H1 (cell line): ENCODE results near the gene HS6ST2. TPM values are rescaled to one million over a fixed set of nuclear protein-coding genes. Genes with fewer than 3 reads are reported as not detected.

Source experiments
- CTCF ChIA-PET: fragments of 300-600 bp; sonication (Branson Sonifier 250); formaldehyde crosslinking; loops from one replicate; lab custom pipeline; 2021; ENCODE audit not compliant: partially characterized antibody; lab: Charles Lee
- POLR2A ChIA-PET: fragments of 300-600 bp; sonication (Branson Sonifier 250); formaldehyde crosslinking; loops from one replicate; lab custom pipeline; 2021; ENCODE audit warnings: inconsistent platforms; ENCODE audit not compliant: partially characterized antibody; lab: Charles Lee
- DNase-seq, 2 experiments: peaks; one replicate each; pipeline versions ENCODE4 v3.0.0 to v3.0.0-alpha.2; 2010 to 2022; ENCODE audit warnings: low spot score in 2 of 2, low read depth in 1 of 2, mixed read lengths in 1 of 2
- FAIRE-seq: peaks from 2 replicates; lab custom pipeline; 2011; peaks lifted over from hg19 to GRCh38; lab: Jason Lieb, UNC
- H2AFZ ChIP-seq: 2 replicates; pipeline ENCODE4 v1.8.1; 2012; ENCODE audit warnings: low read length, inconsistent platforms
- H2AK5ac ChIP-seq: 2 replicates; pipeline ENCODE4 v1.6.1; 2013; ENCODE audit warnings: low read depth, low read length
- H2BK120ac ChIP-seq: replicated peaks from 2 replicates; pipeline ENCODE3; 2013; ENCODE audit warnings: low read depth, low read length, inconsistent platforms
- H2BK12ac ChIP-seq: 2 replicates; pipeline ENCODE4 v1.6.1; 2013; ENCODE audit warnings: low read depth, low read length
- H2BK15ac ChIP-seq: 2 replicates; pipeline ENCODE4 v1.6.1; 2013; ENCODE audit warnings: low read length
- H2BK20ac ChIP-seq: 2 replicates; pipeline ENCODE4 v1.6.1; 2013; ENCODE audit warnings: low read length
- H2BK5ac ChIP-seq: 2 replicates; pipeline ENCODE4 v1.6.1; 2013; ENCODE audit warnings: low read depth, low read length
- H3K14ac ChIP-seq: 2 replicates; pipeline ENCODE4 v1.6.1; 2013; ENCODE audit warnings: inconsistent platforms; ENCODE audit not compliant: insufficient read length
- H3K18ac ChIP-seq: 2 replicates; pipeline ENCODE4 v1.6.1; 2013; ENCODE audit warnings: low read length; ENCODE audit errors: extremely low read depth
- H3K23ac ChIP-seq: 2 replicates; pipeline ENCODE4 v1.6.1; 2013; ENCODE audit warnings: inconsistent platforms; ENCODE audit not compliant: insufficient read length
- H3K23me2 ChIP-seq: 2 replicates; pipeline ENCODE4 v1.6.1; 2013; ENCODE audit warnings: low read depth, low read length
- H3K27ac ChIP-seq: 2 replicates; pipeline ENCODE4 v1.6.1; 2011; ENCODE audit warnings: low read depth, low read length, inconsistent platforms
- H3K27me3 ChIP-seq, 4 experiments: replicated peaks in 1 of 4; 1 replicate in 1 of 4; 2 replicates in 3 of 4; pipeline versions ENCODE4 v1.6.1 to v1.8.1; 2011 to 2013; ENCODE audit warnings: low read length in 3 of 4, mild to moderate bottlenecking in 3 of 4, inconsistent platforms in 2 of 4, mixed read lengths in 2 of 4, moderate library complexity in 1 of 4; ENCODE audit not compliant: control insufficient read depth in 3 of 4, insufficient read depth in 3 of 4; ENCODE audit errors: extremely low read depth in 1 of 4
- H3K36me3 ChIP-seq, 4 experiments: 2 replicates each; pipeline versions ENCODE4 v1.6.1 to v1.8.1; 2011 to 2013; ENCODE audit warnings: mild to moderate bottlenecking in 4 of 4, low read length in 3 of 4, moderate library complexity in 2 of 4, control low read depth in 1 of 4, inconsistent platforms in 1 of 4; ENCODE audit not compliant: insufficient read depth in 4 of 4, control insufficient read depth in 2 of 4
- H3K4ac ChIP-seq: replicated peaks from 2 replicates; pipeline ENCODE3; 2013; ENCODE audit warnings: low read length, low read depth, mixed read lengths, inconsistent platforms; ENCODE audit not compliant: insufficient read length
- H3K4me1 ChIP-seq, 4 experiments: replicated peaks in 1 of 4; 1 replicate in 1 of 4; 2 replicates in 3 of 4; pipeline versions ENCODE4 v1.6.1 to v1.8.1; 2011 to 2013; ENCODE audit warnings: low read length in 3 of 4, inconsistent platforms in 2 of 4, mixed read lengths in 1 of 4; ENCODE audit not compliant: insufficient read depth in 4 of 4, control insufficient read depth in 3 of 4
- H3K4me2 ChIP-seq, 2 experiments: 2 replicates each; pipeline versions ENCODE4 v1.6.1 to v1.8.1; 2011 to 2013; ENCODE audit warnings: low read depth in 2 of 2, low read length in 2 of 2, control low read depth in 1 of 2, inconsistent platforms in 1 of 2, mild to moderate bottlenecking in 1 of 2; ENCODE audit not compliant: insufficient read depth in 1 of 2
- H3K4me3 ChIP-seq, 4 experiments: fragments of 200-600, 300-600 bp in 1 of 4; sonication (generic), shearing (Covaris generic), sonication (Bioruptor Twin) in 1 of 4; 2 replicates each; pipeline versions ENCODE4 v1.5.1 to v1.8.1; 2011 to 2016; ENCODE audit warnings: low read length in 4 of 4, low read depth in 3 of 4, control low read depth in 2 of 4, inconsistent platforms in 2 of 4, mild to moderate bottlenecking in 2 of 4, mixed read lengths in 1 of 4, moderate library complexity in 1 of 4; ENCODE audit not compliant: insufficient read depth in 2 of 4; ENCODE audit errors: extremely low read depth in 1 of 4
- H3K56ac ChIP-seq: replicated peaks from 2 replicates; pipeline ENCODE3; 2013; ENCODE audit warnings: low read depth, mild to moderate bottlenecking, mixed read lengths, low read length, inconsistent platforms; ENCODE audit not compliant: insufficient read length
- H3K79me1 ChIP-seq: 2 replicates; pipeline ENCODE4 v1.6.1; 2013; ENCODE audit warnings: low read depth, low read length, control low read depth
- H3K79me2 ChIP-seq, 2 experiments: 2 replicates each; pipeline versions ENCODE4 v1.6.1 to v1.8.1; 2012 to 2013; ENCODE audit warnings: low read length in 2 of 2, mild to moderate bottlenecking in 2 of 2, inconsistent platforms in 1 of 2; ENCODE audit not compliant: insufficient read depth in 2 of 2, control insufficient read depth in 1 of 2
- H3K9ac ChIP-seq, 4 experiments: replicated peaks in 1 of 4; 1 replicate in 1 of 4; 2 replicates in 3 of 4; pipeline versions ENCODE4 v1.6.1 to v1.8.1; 2011 to 2013; ENCODE audit warnings: low read depth in 3 of 4, low read length in 3 of 4, control low read depth in 2 of 4, mild to moderate bottlenecking in 2 of 4, moderate library complexity in 2 of 4, inconsistent platforms in 1 of 4; ENCODE audit errors: extremely low read depth in 1 of 4
- H3K9me3 ChIP-seq, 2 experiments: 2 replicates each; pipeline versions ENCODE4 v1.6.1 to v1.8.1; 2012 to 2013; ENCODE audit warnings: mild to moderate bottlenecking in 2 of 2, moderate library complexity in 2 of 2, control low read depth in 1 of 2, inconsistent platforms in 1 of 2, low read depth in 1 of 2, low read length in 1 of 2, mixed read lengths in 1 of 2; ENCODE audit not compliant: insufficient read depth in 2 of 2
- H4K20me1 ChIP-seq, 2 experiments: replicated peaks in 1 of 2; 2 replicates each; pipeline versions ENCODE3 to v1.8.1; 2011 to 2013; ENCODE audit warnings: inconsistent platforms in 2 of 2, low read length in 2 of 2, mild to moderate bottlenecking in 1 of 2; ENCODE audit not compliant: insufficient read depth in 2 of 2, control insufficient read depth in 1 of 2
- H4K5ac ChIP-seq: 2 replicates; pipeline ENCODE4 v1.6.1; 2013; ENCODE audit warnings: low read length, low read depth, mixed read lengths, inconsistent platforms; ENCODE audit not compliant: insufficient read length
- H4K8ac ChIP-seq: 2 replicates; pipeline ENCODE4 v1.8.0; 2013; ENCODE audit warnings: mild to moderate bottlenecking, moderate library complexity, low read length, inconsistent platforms; ENCODE audit not compliant: insufficient read depth; ENCODE audit errors: extremely low read depth
- H4K91ac ChIP-seq: replicated peaks from 2 replicates; pipeline ENCODE3; 2013; ENCODE audit warnings: low read length, mixed read lengths, inconsistent platforms; ENCODE audit not compliant: insufficient read length
- CTBP2 ChIP-seq: IDR thresholded peaks from 2 replicates; pipeline ENCODE4 v1.7.0; 2011; ENCODE audit warnings: borderline replicate concordance, mild to moderate bottlenecking, moderate library complexity, mixed read lengths, low read length; ENCODE audit not compliant: insufficient read depth, insufficient read length
- HDAC2 ChIP-seq, 2 experiments: fragments of 300-600 bp in 1 of 2; sonication (generic) in 1 of 2; IDR thresholded peaks; 2 replicates each; pipeline ENCODE4 v1.6.1; 2011 to 2012; ENCODE audit warnings: low read depth in 2 of 2, low read length in 2 of 2, mild to moderate bottlenecking in 2 of 2, moderate library complexity in 2 of 2, borderline replicate concordance in 1 of 2, inconsistent platforms in 1 of 2
- JUN ChIP-seq: IDR thresholded peaks from 2 replicates; pipeline ENCODE4 v1.6.1; 2011; ENCODE audit warnings: low read depth, mild to moderate bottlenecking, improper control_type of control experiment, low read length
- JUND ChIP-seq: IDR thresholded peaks from 2 replicates; pipeline ENCODE4 v1.6.1; 2011; ENCODE audit warnings: mild to moderate bottlenecking, improper control_type of control experiment, low read length
- RAD21 ChIP-seq, 2 experiments: IDR thresholded peaks in 1 of 2; conservative IDR thresholded peaks in 1 of 2; 2 replicates each; pipeline ENCODE4 v1.6.1; 2011; ENCODE audit warnings: low read depth in 2 of 2, low read length in 2 of 2, improper control_type of control experiment in 1 of 2, inconsistent platforms in 1 of 2, mild to moderate bottlenecking in 1 of 2, moderate library complexity in 1 of 2
- RXRA ChIP-seq: IDR thresholded peaks from 2 replicates; pipeline ENCODE4 v1.6.1; 2011; ENCODE audit warnings: low read depth, mild to moderate bottlenecking, low read length, moderate library complexity; ENCODE audit not compliant: insufficient read depth
- SIN3A ChIP-seq, 2 experiments: IDR thresholded peaks in 1 of 2; conservative IDR thresholded peaks in 1 of 2; 2 replicates each; pipeline ENCODE4 v1.6.1; 2011 to 2012; ENCODE audit warnings: low read length in 2 of 2, improper control_type of control experiment in 1 of 2, low read depth in 1 of 2, mild to moderate bottlenecking in 1 of 2
- SP2 ChIP-seq: IDR thresholded peaks from 2 replicates; pipeline ENCODE4 v1.6.1; 2012; ENCODE audit warnings: mild to moderate bottlenecking, low read length, inconsistent platforms
- SP4 ChIP-seq: IDR thresholded peaks from 2 replicates; pipeline ENCODE4 v1.6.1; 2012; ENCODE audit warnings: low read length, inconsistent platforms
- USF2 ChIP-seq: IDR thresholded peaks from 2 replicates; pipeline ENCODE4 v1.6.1; 2011; ENCODE audit warnings: low read length, improper control_type of control experiment
- WGBS, 2 experiments: shearing (Covaris generic) in 1 of 2; methylation state at CpG; one replicate each; pipeline versions ENCODE4 v1.1.6 to v1.1.7; 2013 to 2015; ENCODE audit warnings: low lambda C conversion rate in 2 of 2, mixed read lengths in 2 of 2, inconsistent platforms in 1 of 2, low coverage in 1 of 2, missing lambda C conversion rate in 1 of 2; ENCODE audit not compliant: insufficient replicate concordance in 2 of 2, insufficient coverage in 1 of 2, insufficient read length in 1 of 2; ENCODE audit errors: extremely low coverage in 1 of 2, missing lambda C conversion rate in 1 of 2; 5-methylcytosine and 5-hydroxymethylcytosine counted together
- polyA plus RNA-seq, 7 experiments: library from polyadenylated mRNA; depleted of rRNA in 3 of 7; stranded (reverse) in 5 of 7; unstranded in 2 of 7; fragments of >200 nt in 5 of 7; fragments of 200-250 nt in 2 of 7; gene quantifications; 1 replicate in 5 of 7; 2 replicates in 1 of 7; 4 replicates in 1 of 7; pipeline versions ENCODE4 v1.2.1 to v1.2.3, GENCODE V29; 2011 to 2013; ENCODE audit warnings: missing spikeins in 2 of 7, mixed read lengths in 2 of 7
- total RNA-seq: library from RNA; stranded (reverse); fragmentation: NEBNext Ultra II Directional; extraction: Animal tissue kit (Norgen Biotek cat#: 25700); gene quantifications from 2 replicates; pipeline ENCODE4 v1.2.1, GENCODE V29; 2021

The HS6ST2 gene
- total and polyA plus RNA-seq, 2 of the 8 experiments (the other 6 are each of a cell fraction or from before 2014, with no cell fraction given) = 3.9 TPM

GRCh38 chrX:132769609-132770008, 188.8 kb downstream of the HS6ST2 start:
- ChIA-PET POLR2A (no interaction called here), CTCF (no interaction called here)
- H4K8ac ChIP-seq = no peak overlapping the region
- no peak overlapping the region for H2BK12ac ChIP-seq
- no peaks in the 10 kb centered on the region for H3K36me3 ChIP-seq
- H2BK120ac ChIP-seq = no peak overlapping the region
- no peak overlapping the region for H3K4ac ChIP-seq
- no peak overlapping the region for H3K56ac ChIP-seq
- H2AK5ac ChIP-seq = no peak overlapping the region
- no peak overlapping the region for H4K5ac ChIP-seq
- no peak overlapping the region for H4K91ac ChIP-seq
- H3K9ac ChIP-seq = no peak overlapping the region
- H3K14ac ChIP-seq = no peak overlapping the region
- H3K4me1 ChIP-seq = no peaks in the 10 kb centered on the region
- TF ChIP-seq HDAC2 (IDR thresholded peaks at IDR 0.05; ENCODE audit: borderline replicate concordance in 1 of 2, low read depth in 2 of 2, low read length in 2 of 2) (no peak), SP2 (no peak), JUND (no peak), USF2 (no peak), CTBP2 (no peak), SP4 (no peak), RXRA (no peak), SIN3A (conservative IDR thresholded peaks at IDR 0.05 in 1 of 2, IDR thresholded peaks at IDR 0.05 in 1 of 2; ENCODE audit: low read depth in 1 of 2, low read length in 2 of 2) (no peak), JUN (no peak), RAD21 (IDR thresholded peaks at IDR 0.05 in 1 of 2, conservative IDR thresholded peaks at IDR 0.05 in 1 of 2; ENCODE audit: low read depth in 2 of 2, low read length in 2 of 2) (no peak)
- WGBS, 2 experiments = 86% methylated on average over 6 of the region's 7 CpGs; no CpG with 5 or more reads in 1 of the 2 experiments
- H2AFZ ChIP-seq = no peak overlapping the region
- H3K4me3 ChIP-seq = no peak overlapping the region
- DNase-seq = no peak
- no peaks in the 10 kb centered on the region for H4K20me1 ChIP-seq
- no peak overlapping the region for H2BK5ac ChIP-seq
- H3K18ac ChIP-seq = no peak overlapping the region
- no peak overlapping the region for H2BK20ac ChIP-seq
- no peak overlapping the region for H2BK15ac ChIP-seq
- H3K27ac ChIP-seq = no peak overlapping the region
- no peaks in the 10 kb centered on the region for H3K79me1 ChIP-seq
- no peak overlapping the region for H3K23ac ChIP-seq
- H3K79me2 ChIP-seq = no peaks in the 10 kb centered on the region
- no peaks in the 10 kb centered on the region for H3K9me3 ChIP-seq
- no peak for FAIRE-seq
- no peaks in the 10 kb centered on the region for H3K23me2 ChIP-seq
- H3K27me3 ChIP-seq = no peaks in the 10 kb centered on the region
- H3K4me2 ChIP-seq = no peak overlapping the region
